ENCODE measurements around the gene AP3B2.
A peak's percentile ranks its signal among the peaks of the same experiment; 100 is the strongest.
"Not testable (repeated sequence)": the region's sequence is repeated elsewhere in the genome, so short reads cannot be mapped to it uniquely, and the experiment has no call there.

AP3B2 gene

DNA sequence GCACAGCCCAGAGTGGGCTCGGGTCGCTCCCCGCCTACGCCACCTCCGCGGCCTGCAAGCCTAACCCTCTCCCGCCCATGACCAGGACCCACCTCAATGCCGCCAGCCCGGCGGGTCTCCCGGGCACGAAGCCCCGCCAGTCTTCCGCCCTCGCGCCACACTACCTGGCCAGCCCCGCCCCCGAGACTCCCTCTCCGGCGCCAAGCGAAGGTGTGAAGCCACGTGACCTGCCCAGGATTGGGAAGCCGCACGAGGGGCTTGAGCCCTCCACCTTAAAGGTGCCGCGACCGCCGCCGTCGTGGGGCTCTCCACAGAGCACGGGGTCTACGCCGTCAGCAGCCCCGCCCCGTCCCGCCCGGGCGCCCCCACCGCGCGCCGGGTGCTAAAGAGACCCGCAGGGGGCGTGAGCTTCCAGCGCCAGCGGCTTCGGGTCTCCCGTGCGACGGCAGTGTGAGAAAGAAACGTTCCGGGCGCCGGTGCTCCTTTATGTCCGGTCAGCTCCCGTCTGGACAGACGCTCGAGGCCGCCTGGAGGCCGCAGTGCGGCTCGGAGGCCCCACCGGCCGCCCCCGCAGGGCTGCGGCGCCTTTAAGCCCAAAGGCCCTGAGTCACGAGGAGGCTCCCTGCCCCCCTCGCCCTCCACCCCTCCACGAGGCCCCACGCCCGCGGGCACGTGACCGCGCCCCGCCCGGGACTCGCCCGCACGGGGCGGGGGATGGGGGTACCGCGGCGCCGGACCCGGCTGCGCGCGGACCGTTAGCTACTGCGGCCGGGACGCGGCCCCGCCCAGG is 62.4 kb downstream of the AP3B2 start, which contains the start of gene CPEB1:
CPEB1 (minus strand) TSS at position 319 of the 790 bp plus-strand sequence. CDS start 18,904 bp downstream, outside the sequence.
- DNase-seq: no peak

DNA sequence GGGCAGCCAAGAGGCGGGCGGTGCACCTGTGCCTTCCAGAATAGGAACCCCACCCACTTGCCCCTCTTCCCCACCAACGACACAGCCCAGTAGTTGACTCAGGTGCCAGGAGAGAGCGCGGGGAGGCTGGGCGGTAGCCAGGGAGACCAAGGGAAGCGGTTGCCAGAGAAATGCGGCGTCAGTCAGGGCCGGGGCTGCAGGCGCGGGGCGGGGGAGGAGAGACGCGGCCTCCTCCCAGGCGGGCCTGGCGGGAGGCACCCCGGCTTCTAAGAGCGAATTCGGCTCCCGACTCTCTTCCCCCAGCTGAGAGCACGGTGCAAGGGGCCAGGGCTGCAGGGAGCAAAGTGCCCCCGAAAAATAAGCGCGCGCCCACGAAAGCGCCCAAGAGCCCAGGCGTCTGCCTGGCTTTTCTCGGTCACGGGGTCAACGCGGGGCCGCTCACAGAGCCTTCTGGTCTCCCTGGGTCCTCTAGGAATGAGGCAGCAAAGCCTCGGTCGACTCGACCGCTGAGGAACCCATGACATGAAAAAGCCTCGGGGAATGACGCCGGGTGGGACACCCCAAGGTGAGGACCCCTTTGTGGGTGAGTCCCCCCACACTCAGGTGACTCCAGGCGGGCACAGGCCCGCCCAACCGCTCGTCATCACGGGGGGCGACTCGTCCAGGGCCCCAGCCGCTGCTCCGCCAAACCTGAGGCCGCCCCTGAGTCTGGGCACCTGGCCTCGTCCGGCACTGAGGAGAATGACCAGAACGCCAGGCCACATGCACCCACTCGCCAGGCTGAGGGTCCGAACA is 63.2 kb downstream of the AP3B2 start:
- peak; percentile 63 for DNase-seq

DNA sequence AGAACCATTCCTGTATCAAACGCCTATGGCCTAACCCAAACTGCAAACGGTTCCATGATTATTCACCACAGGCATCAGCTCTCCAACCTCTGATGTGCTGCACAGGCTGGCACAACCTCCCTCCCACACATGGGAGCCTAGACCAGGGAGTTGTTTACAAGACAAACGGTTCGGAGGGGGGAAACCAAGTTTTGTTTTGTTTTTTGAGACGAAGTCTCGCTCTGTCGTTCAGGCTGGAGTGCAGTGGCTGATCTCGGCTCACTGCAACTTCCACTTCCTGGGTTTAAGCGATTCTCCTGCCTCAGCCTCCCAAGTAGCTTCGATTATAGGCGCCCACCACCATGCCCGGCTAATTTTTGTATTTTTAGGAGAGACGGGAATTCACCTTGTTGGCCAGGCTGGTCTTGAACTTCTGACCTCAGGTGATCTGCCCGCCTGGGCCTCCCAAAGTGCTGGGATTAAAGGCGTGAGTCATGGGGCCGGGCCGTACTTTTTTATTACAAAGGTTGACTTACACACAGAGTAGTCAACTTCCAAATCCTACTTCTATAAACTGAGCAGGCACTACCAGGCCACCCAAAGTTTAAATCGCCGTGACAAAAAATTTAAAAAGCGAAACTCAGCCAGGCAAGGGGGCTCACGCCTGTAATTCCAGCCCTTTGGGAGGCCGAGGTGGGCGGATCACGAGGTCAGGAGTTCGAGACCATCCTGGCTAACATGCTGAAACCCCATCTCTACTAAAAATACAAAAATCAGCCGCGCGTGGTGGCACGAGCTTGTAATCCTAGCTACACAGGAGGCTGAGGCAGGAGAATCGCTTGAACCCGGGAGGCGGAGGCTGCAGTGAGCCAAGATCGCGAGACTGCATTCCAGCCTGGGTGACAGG is 64.5 kb downstream of the AP3B2 start:
- DNase-seq: not testable (repeated sequence)

DNA sequence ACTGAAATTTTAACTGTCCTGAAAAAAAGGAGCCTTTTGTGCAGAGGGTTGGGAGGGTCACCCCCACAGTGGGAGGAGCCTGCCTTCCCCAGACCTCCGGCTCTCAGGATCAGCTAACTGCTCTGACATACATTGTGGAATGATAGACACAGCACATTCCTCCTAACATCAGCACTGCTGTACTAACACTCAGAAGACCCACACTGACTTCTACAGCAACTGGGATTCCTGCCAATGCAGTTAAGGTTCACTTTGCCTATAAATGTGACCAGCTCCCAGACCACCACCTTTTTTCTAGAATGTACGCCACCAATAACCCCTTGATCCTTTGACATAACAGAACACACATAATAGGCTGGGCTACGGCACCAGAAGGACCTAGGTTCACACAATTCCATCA is 65.7 kb downstream of the AP3B2 start:
- DNase-seq: no peak

DNA sequence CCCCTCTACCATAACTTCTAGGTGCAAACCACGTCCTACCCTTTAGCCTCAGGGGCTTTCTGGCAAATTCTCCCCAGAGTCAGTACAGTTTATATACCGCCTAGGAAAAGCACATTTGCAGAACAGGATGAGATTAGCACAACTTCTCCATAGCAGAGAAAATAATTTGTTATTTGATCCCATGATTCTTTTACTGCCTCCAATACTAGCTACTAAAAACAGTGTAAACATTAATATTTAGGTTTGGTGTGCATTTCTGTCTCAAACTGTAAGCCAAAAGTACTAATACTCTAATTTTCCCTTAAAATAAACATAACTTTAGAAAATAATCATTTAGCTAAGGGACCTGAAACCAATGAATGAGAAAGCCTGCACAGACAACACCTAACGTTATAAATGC is 67.0 kb downstream of the AP3B2 start:
- no peak for DNase-seq

DNA sequence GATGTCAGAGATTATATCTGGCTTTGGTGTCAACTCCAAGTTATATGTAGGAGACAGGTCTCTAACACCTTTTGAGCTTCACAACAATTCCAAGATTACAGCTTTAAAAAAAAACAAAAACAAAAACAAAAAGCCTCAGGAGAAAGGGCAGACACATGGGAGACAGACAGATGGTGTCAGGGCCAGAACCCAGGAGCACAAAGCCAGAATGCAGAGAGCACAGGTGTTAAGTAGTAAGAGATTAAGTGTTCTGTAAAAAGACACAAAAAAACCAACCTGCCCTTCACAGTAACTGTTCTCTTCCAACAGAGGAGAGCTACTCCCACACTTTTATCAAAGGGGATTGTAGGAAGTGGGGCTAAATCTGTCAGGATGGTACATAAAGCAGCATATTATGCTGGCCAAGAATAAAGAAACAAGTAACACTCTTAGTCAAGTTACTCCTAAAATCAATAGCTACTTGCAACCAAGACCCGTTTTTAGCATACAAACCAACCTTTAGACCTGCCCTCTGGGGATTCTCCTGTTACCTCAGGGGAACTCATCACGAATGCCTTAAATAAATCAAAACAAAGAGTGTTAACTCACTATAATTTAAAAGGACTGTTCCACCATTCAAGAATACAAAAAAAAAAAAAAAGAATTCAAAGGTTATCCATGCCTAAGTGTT is 68.4 kb downstream of the AP3B2 start:
- DNase-seq: no peak

DNA sequence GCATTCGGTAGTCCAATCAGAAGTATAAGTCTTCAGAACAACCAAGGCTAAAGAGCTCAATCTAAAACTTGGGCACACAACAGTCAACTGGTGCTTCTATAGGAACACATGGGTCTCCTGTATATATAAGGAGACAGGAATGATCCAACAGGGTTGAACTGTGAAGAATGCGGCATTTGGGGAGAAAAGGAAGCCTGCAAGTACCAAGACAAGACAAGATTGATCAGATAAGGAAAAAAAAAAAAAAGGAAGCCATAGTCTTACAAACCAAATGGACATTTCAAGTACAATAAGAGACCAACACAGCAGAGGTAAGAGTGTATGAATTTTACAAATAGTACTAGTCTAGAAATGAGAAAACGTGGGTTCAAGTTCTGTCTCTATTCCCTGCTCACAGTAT is 69.0 kb downstream of the AP3B2 start:
- DNase-seq: no peak

DNA sequence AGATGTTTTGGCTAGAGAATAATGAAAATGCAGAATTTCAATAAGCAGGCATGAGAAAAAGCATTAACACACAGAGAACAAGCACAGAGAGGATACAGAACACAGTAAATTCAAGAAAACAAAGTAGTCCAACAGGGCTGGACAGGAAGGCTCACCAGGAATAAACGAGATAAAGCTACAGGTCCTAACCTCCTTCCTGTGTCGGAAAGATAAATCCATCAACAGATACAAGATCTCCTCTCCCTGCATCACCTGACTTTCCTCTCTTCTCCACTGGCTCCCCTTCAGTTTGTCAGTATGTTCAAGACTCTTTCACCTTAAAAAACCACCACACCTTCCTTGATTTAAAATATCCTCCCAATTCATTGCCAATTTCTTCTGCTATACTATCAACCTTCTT is 73.9 kb downstream of the AP3B2 start:
- DNase-seq: no peak

DNA sequence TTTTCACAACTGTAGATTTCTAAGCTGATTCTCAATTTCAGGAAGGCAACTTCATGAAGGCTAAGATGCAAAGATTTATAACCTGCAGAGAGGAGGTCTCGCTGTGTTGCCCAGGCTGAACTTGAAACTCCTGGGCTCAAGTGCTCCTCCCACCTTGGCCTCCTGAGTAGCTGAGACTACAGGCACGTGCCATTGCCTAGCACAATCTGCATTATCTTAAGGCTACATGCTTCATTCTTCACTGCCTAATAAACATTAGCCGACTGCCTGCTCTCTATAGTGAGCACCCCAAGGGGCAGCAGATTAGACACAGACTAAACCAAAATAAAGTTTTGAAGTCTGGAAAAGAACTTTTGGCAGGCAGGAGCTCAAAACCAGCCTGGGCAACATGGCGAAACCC is 79.6 kb downstream of the AP3B2 start:
- DNase-seq: no peak

DNA sequence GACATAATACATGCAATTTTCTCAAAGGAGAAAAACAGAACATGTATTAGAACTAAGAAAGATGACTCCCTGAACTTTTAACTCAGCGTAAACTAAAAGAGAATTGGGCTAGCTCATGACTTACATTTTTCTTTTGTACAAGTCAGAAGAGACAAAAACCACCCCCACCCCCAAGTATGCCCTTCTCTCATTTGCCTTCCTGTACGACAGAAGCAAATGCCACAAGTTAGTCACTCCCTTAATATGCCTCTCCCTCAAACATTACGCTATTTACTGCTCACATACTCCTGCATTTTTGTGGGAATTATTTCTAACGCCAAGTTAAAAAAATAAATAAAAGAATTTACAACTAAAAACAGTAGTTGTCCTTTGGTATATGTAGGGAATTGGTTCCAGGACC is 84.5 kb downstream of the AP3B2 start:
- DNase-seq: no peak

DNA sequence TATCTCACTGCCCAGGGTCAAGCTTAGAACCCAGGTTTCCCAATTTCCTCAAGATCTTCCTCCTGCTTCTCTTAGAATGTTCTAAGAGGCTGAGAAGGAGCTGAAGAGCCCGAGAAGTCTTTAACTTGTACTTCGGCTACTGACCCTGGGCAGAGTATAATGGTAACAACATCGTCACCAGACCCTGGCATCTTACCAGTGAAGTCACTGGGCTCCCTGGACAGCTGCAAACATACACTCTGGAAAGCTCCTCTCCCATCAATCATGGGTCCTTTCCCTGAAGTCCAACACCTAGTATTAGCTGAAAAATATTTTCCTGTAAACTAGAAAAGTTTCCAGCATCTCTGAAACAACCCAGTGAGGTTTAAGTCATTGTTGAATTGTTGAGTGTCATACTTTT is 85.2 kb downstream of the AP3B2 start:
- no peak for DNase-seq

DNA sequence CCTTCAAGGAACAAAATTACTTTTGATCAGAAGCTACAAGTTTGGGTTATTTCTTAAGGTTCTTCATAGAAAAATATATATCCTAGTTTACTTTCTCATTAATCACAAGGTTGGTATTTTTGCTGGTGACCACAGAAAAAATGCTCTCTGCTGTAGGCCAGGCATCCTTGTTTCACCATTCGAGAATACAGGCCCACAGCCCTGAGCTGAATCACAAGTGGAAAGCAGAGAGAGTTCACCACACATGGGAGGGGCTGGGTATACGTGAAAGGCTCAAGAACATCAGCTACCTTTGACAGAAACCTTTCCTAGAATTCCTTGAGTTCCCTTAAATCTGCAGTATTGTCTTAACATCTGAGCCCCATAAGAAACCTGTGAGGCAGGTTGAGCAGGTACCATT is 85.7 kb downstream of the AP3B2 start:
- DNase-seq: no peak

DNA sequence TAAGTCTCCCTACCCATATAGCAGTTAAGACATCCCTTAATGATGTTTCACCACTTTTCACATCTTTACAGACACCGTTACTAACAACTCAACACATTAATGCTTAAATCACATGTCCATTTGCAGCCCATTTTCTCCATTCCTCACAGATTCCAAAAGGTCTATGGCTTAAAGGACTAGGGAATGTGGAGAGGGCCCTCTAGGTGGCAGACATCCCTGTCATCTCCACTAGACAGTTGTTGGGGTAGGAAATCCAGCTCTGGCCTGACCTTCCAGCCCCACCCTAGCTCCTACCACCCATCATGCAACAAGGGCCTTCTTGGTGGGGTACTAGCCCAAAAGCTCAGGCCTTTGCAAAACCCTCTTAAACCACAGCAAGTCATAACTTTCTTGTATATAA is 87.7 kb downstream of the AP3B2 start:
- no peak for DNase-seq

DNA sequence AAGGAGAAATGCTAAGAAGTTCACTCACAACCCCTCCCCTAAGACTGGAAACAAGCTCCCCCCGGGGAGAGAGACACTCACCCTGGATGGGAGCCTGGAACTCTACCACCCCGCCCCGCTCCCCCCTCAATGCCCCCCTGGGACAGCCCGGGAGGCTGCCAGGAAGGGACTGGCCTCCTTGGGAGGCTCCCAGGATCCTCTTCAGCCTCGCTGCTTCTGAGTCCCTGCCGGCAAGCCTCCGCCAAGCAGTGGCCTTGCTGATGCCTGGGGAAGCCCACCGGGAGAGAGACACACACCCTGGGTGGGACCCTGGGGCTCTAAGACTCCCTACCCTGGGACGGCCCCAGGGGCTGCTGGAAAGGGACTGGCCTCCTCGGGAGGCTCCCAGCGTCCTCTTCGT is 95.9 kb downstream of the AP3B2 start:
- no peak for DNase-seq

DNA sequence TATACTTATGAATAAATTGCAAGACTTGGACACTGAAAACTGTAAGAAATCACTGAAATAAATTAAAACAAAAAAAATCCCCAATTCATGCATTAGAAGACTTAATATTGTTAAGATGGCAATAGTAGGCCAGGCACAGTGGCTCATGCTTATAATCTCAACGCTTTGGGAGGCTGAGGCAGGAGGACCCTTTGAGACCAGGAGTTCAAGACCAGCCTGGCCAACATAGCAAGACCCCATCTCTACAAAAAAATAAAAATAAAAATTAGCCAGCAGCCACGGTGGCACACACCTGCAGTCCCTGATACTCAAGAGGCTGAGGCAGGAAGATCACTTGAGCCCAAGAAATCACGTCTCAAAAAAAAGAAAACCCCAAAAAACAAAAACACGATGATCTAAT is 98.3 kb downstream of the AP3B2 start:
- no peak for DNase-seq

Data from NCI-H1105 treated with DMSO at 0.1 percent for 48 hours (cell line).